ENCODE measurements around the gene SPATA18.
"Not testable (repeated sequence)": the region's sequence is repeated elsewhere in the genome, so short reads cannot be mapped to it uniquely, and the experiment has no call there.

The SPATA18 gene

DNA sequence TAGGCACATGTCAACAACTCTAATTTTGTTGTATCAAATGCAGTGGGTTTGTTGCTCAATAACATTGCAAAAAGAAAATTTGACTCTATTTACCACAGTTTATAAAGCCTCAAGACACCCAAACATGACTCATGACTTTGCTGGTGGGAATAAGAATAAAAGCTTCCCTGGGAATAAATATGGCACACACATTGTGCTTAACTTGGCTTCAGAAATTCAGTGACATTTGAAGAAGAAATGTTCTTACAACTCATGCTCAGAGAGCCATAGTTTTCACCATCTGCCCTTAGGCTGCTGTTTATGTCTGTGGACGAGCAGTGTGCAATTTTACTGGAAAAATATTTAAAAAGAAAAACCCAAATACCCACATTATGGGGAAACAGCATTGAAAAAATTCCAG lies 60.9 kb downstream of the SPATA18 start:
- no peak for DNase-seq (ENCODE audit: low spot score)
- Histone ChIP-seq H3K27ac (no peak overlapping the region), H3K4me3 (no peak overlapping the region)
- TF ChIP-seq, protein P1, sequence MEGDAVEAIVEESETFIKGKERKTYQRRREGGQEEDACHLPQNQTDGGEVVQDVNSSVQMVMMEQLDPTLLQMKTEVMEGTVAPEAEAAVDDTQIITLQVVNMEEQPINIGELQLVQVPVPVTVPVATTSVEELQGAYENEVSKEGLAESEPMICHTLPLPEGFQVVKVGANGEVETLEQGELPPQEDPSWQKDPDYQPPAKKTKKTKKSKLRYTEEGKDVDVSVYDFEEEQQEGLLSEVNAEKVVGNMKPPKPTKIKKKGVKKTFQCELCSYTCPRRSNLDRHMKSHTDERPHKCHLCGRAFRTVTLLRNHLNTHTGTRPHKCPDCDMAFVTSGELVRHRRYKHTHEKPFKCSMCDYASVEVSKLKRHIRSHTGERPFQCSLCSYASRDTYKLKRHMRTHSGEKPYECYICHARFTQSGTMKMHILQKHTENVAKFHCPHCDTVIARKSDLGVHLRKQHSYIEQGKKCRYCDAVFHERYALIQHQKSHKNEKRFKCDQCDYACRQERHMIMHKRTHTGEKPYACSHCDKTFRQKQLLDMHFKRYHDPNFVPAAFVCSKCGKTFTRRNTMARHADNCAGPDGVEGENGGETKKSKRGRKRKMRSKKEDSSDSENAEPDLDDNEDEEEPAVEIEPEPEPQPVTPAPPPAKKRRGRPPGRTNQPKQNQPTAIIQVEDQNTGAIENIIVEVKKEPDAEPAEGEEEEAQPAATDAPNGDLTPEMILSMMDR (IDR thresholded peaks at IDR 0.05), result no peak

DNA sequence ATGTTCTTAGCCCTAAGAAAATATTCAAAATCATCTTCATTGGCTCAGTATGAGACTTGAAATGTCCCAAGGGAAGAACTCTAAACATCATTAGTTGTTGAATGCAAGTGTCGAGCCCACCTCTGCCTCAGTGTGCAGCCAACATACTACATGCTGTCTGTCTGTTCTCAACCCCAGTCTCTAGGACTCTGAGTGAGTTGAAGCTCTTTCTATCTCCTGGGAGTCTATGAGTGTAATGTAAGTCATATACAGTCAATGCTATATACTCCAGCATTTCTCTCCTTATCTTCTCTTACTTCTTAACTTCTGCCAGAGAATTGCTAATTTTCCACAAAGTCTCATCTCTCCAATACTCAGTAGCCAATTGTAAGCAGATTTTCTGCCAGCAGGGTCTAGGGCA lies 61.3 kb downstream of the SPATA18 start:
- Histone ChIP-seq H3K27ac (no peak overlapping the region), H3K4me3 (no peak overlapping the region)
- no peak for DNase-seq (ENCODE audit: low spot score)
- TF ChIP-seq, protein P1 (IDR thresholded peaks at IDR 0.05), result no peak

DNA sequence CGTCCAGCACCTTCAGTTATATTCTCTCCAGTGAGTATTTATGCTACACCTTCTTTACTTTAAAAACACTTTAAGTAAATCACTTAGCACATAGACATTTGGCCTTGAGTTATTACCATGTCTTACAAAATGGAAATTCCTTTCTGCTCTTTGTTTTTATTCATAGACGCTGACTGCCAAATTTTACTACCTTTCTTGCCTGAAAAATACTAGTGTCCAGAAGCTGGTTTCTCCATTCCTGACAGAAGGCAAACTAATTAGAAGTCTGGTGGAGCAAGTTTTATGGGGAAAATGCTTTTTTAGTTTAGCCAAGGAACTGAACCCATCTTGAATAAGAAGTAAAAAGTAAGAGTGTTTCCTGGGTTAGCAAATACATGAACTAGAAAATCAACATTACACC lies 65.5 kb downstream of the SPATA18 start:
- no peak overlapping the region for H3K4me3 ChIP-seq
- no peak for DNase-seq (ENCODE audit: low spot score)
- TF ChIP-seq, protein P1 (IDR thresholded peaks at IDR 0.05), result no peak
- no peak overlapping the region for H3K27ac ChIP-seq

- TF ChIP-seq, protein P1 (IDR thresholded peaks at IDR 0.05), result no peak
- no peak overlapping the region for H3K27ac ChIP-seq
- no peak for DNase-seq (ENCODE audit: low spot score)
- H3K4me3 ChIP-seq, result no peak overlapping the region
These were observed 75.1 kb downstream of the SPATA18 start for GRCh38 chr4:52126226-52126625.

DNA sequence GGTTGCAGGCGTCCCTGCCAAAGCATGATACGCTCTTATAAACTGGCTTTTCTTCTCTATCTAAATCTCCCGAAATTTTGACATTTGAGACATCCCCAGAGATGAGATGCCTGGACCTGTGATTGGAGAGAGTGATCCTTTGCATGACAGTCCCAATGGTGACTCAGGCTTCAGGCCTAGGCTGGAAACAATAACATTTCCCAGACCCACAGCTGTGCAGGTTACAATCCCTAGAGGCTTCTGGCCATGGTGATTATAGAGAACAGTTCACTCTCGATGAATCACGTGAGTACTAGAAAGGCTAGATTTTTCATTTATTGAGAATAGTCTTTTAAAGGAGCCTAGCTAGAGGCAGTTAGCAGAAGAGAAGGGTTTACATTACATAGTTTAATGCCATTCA lies 75.9 kb downstream of the SPATA18 start:
- TF ChIP-seq, protein P1 (IDR thresholded peaks at IDR 0.05), result no peak
- Histone ChIP-seq H3K4me3 (no peak overlapping the region), H3K27ac (no peak overlapping the region)
- no peak for DNase-seq (ENCODE audit: low spot score)

DNA sequence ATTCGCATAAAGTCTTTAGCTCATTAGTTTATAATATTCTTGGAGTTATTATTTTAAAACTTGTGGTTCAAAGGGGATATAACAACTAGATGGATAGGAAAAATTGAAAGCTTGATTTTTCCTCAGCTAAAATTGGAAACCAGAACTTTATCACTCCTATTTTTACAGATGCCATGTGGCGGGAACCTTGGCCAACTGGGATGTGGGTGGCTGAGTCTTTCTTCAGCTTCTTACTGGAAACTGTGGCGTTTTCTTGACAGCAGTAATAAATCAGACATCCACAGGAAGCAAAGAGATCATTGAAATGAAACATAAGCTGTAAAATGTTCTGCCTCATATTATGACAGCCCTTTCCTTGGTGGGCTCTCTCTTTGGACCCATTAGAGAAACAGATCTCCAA lies 84.1 kb downstream of the SPATA18 start:
- DNase-seq (ENCODE audit: low spot score), result no peak
- TF ChIP-seq, protein P1 (IDR thresholded peaks at IDR 0.05), result no peak

GRCh38 chr4:52137152-52137551 lies 86.0 kb downstream of the SPATA18 start:
- DNase-seq (ENCODE audit: low spot score); H3K27ac ChIP-seq; H3K4me3 ChIP-seq: not testable (repeated sequence)

More for the DNA sequence above, 84.1 kb downstream of the SPATA18 start:
- Histone ChIP-seq H3K4me3 (no peak overlapping the region), H3K27ac (no peak overlapping the region)

GRCh38 chr4:52142816-52143215 lies 91.7 kb downstream of the SPATA18 start:
- DNase-seq (ENCODE audit: low spot score), result no peak
- no peak overlapping the region for H3K4me3 ChIP-seq
- TF ChIP-seq, protein P1 (IDR thresholded peaks at IDR 0.05), result no peak
- no peak overlapping the region for H3K27ac ChIP-seq
